LoVo (cell line): ENCODE data around the gene SLIT3.
A peak's percentile ranks its signal among the peaks of the same experiment; 100 is the strongest.

Source experiments
- DNase-seq: peaks from one replicate; pipeline ENCODE4 v3.0.0-alpha.2; 2016; ENCODE audit warnings: low spot score

The SLIT3 gene

GRCh38 chr5:168992687-168993086 lies 308.3 kb downstream of the SLIT3 start:
- DNase-seq = no peak

GRCh38 chr5:168992016-168992415 lies 308.9 kb downstream of the SLIT3 start:
- no peak for DNase-seq

DNA sequence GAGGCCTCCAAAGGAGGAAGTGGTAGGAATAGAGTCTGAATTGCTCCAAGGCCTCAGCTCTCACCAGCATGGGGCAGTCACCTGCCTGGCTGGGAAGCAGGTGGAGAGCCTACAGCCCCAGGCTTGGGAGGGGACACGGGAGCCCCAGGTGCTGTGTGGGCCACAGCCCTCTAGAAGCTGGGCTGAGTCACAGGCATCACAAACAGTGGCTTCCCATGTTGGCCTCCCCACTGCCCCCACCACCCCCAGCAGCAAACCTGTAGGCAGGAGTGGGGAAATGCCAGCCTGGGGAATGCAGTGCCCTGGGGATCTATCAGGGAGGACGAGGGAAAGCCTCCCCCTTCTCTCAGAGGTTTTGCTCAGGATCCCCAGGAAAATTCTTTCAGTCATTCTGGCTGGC lies 309.6 kb downstream of the SLIT3 start:
- DNase-seq = no peak

DNA sequence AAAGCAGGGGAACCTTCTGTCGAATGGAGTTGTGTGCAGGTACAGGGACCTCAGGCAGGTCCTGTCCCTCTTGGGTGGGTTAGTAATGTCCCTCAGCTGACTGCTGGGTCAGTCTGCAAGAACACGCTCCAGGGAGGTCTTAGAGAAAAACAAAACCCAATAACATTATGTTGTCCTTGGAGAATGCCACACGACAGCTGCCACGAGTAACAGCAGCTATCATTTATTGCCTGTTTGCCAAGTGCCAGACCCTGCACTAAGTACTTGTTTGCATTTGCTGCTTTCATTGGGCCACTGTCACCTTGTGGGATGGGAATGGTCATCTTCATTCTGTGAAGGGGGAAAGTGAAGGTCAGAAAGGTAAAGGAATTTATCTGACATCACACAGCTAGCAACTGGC lies 310.3 kb downstream of the SLIT3 start:
- DNase-seq = no peak

GRCh38 chr5:168989731-168990505 lies 311.0 kb downstream of the SLIT3 start:
- no peak for DNase-seq

DNA sequence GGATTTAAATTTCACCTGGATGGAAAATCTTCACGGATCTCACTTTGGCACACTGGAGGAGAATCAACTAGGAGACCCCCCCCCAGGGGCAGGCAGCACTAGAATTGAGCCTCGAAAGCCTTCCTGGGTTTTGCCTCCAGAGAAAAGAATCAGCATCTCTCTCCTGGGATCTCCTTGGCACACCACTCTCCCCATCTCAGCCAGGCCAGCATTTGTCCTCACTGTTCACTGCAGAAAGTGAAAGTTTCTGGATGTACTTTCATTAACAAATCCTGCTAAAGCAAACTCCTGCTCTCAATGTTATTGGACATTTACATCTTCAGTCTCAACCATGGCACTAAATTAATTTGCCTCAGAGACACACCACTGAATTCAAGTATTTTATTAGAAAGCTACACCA lies 312.2 kb downstream of the SLIT3 start:
- no peak for DNase-seq

- DNase-seq = peak; percentile 66
These were observed 313.2 kb downstream of the SLIT3 start for GRCh38 chr5:168987543-168988300.

GRCh38 chr5:168985454-168985853 lies 315.5 kb downstream of the SLIT3 start:
- DNase-seq = no peak

DNA sequence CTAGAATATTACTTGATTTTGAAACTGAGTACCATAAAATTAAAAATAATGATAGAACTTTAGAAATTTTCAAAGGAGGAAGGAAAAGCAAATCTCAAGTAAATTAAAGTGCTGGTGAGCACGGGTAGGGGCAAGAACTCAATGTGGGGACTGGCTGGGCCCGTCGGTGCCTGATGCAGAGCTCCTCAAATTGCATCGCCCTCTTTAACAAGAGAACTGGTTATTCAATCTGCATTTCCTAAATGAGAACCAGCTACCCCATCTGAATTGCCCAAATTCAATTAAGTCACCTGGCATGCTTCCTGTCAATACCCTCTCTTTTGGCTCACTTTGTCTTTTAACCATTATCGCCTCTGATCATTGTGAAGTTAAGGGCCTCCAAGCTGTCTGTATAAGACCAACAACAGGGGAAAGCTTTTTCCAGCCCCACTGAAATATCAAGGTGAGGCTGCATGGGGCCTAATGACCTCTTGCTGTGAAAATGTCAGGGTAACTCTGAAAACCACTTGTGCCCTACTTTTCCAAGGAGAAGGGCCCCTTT lies 316.7 kb downstream of the SLIT3 start:
- DNase-seq = no peak

- DNase-seq = no peak
These were observed 321.8 kb downstream of the SLIT3 start for GRCh38 chr5:168979135-168979534.

- no peak for DNase-seq
These were observed 322.4 kb downstream of the SLIT3 start for GRCh38 chr5:168978500-168978899.

- no peak for DNase-seq
These were observed 322.9 kb downstream of the SLIT3 start for GRCh38 chr5:168978015-168978414.

DNA sequence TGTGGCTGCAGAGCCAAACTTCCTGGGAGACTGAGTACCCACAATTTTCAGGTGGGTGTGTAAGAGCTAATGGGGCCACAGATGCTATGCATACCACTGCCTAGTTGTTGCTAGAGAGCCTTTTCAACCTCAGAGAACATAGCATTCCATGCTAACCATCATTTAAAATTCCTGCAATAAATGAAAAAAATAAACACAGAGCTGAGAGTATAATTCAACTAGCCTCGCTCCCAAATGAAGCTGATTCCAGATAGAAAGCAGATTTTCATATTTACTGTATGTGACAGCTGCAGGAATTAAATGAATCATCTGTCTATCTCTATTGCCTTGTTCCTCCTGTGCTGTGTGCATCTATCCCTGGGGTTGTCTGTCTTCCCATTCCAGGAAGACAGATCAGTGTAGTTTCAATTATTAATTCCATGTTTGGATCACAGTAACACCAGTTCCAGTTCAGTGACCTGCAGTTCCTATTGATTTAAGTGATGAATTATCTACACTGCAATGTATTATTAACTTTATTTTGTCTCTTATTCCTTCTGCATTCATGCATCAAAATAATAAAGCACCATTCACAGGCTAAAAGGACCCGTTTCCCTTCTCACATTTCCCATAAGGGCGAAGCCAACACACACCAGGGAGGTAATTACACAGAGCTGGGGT lies 324.5 kb downstream of the SLIT3 start:
- DNase-seq = no peak

DNA sequence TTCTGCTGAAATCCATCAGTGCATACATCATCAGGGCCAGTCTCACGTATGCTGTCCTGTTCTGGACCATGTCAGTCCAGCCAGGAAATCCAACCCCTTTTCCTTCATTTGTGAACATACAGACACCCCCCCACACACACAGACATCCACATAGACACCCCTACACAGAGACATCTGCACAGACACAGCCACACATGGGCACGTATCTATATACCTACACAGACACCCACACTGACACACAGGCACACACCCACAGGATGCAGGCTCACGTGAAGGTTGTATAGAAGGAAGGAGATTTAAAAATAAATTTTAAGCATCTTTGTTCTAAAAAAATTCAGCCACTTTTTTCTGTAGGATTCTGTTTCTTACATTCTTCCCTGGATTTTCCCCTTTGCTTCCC lies 325.6 kb downstream of the SLIT3 start:
- DNase-seq = no peak

DNA sequence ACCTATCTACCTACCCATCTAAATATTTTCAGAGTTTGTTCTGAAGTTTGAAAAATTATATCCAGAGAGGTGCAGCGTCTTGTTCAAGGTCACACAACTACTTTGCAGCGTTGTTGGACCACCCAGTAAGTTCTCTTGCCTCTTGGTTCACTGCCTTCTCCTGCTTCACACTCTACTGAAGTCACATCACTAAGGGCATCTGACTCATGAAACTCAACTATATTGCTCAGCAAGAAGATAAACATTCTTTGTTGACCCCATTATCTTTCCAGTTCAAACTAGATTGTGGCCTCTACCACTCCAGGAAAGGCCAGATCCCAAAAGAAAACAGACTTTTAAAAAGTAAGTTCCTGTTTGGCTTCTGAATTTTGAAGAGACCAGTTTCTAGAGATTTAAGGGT lies 326.9 kb downstream of the SLIT3 start:
- DNase-seq = no peak

DNA sequence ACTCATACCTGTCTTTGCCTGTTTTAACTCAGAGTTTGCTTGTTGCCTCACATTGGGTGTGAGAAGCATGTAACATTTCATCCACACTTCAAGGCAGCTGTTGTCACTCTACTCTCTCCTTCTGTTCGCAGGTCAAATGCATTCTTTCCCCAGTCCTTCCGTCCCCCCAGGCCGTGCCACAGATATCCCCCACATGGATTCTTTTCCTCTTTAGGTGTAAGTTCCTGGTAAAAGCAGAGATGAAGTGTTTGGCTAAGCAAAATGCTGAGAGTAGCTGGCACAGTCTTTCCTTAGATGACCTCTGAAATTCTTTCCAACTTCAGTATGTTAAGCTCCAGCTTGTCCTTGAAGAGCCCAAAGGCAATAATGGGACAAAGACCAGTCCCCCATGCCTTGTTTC lies 328.2 kb downstream of the SLIT3 start:
- no peak for DNase-seq

- no peak for DNase-seq
These were observed 329.8 kb downstream of the SLIT3 start for GRCh38 chr5:168971100-168971499.

DNA sequence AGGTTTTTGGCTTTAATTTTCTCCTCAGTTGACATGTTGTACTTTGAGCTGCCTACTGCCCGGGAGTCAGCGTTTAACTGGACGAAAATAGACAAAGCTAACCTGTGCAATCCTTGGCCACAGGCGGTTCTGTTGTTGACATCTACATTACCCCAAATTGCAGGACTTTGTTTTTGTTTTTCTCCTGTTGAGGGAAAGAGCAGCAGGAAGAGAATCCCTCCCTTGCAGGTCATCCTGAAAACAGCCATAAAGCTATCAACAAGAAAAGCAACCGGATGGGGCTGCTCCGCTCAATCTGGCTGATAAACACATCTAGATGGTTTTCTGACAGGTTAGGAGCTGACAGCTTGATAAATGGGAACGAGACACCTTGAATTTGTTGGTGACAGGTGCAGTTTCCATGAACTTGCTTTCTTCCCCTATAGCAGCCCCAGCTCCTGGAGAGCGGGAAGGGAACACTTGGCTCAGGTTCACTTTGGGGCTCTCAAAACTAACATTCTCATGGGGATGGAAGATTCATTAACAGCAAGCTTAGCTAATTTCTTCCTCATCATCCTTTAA lies 331.5 kb downstream of the SLIT3 start:
- DNase-seq = no peak

DNA sequence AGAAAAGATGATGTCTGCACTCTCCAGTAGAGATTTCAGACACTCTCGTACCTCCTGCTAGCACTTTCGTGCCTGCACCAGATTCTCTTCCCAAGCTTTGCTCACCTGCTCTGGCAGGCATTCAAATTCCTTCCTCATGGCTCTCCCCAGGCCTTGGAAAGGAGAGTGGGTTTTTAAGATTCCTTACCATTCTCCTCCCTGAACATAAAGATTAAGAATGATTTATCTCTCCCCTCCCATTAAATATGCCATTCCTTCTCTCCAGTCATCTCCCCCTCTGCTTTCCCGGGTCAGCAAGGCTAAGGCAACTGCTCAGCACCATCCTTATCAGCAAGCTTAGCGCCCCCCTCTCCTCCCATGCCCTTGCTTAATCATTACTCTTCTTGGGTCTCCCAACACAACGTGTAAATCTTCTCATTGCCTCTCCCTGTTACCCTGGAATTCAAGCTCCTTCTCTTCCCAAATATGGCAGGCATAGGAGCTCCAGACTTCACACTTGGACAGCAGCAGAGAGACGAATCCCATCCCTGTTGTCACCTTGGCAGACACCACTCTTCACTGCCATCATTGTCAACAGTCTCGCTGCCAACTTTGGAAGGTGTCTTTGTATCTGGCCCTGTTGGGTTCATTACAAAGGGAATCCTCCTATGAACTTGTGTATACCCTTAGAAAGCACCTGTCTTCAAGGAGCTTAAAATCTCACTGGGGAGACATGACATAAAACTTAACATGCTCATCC lies 332.9 kb downstream of the SLIT3 start:
- no peak for DNase-seq

DNA sequence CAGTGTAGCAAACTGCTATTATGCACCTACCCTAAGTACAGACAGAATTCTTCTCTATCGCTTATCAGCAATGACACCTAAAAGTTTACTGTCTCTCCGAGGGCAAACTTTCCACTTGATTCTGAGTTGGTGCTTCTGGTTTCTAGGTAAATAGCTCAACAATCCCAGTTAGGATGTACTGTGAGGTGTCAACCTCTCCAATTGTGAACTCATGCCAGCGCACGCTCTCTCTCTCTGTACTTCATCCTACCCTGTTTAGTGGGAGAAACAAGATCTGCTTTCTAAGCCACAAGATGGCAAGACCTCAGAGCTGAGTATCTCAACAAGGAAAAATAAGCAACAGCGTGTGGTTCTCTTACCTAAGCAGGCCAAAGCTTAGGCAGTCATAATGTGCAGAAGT lies 335.3 kb downstream of the SLIT3 start:
- DNase-seq = no peak

DNA sequence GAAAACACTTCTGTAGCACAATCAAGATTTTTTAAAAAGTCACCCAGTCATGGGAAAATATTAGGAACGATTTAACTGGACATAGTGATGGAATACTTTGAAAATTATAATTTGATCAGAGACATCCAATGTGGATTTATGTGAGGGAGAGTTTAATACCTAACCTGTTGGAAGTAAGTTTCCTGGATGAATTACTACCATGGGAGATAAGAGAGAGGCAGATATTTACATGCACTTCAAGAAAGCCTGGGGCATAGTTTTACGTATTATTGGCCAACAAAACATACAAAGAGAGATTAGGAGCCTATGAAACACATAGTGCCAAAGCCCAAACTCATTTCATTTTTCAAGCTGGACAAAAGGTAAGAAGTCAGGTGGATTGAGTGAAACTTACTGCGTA lies 336.8 kb downstream of the SLIT3 start:
- DNase-seq = no peak

DNA sequence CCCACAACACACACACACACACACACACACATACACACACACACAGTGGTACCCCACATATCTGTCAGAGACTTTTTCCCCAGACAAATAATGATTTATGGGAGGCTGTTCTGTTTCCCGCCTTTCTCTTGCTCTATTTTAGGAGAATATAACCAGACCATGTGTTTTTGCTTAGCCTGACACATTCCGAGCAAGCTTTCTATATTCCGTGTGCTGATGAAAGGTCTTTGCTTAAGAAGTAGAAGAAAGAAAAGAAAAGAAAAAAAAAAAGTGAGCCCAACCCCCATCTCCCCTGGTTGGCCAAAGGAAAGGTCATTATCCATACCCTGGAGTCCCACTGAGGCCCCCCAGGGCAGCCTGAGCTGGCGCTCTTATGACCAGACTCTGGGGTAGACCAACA lies 338.6 kb downstream of the SLIT3 start:
- no peak for DNase-seq
